Stomach (tissue), 4 donors: ENCODE results near the gene PLCB1.
"Not testable (repeated sequence)": the region's sequence is repeated elsewhere in the genome, so short reads cannot be mapped to it uniquely, and the experiment has no call there.

Experiments used
- CTCF ChIP-seq, 7 experiments: fragments of 450-650 bp in 4 of 7; fragments of 200-600 bp in 3 of 7; sonication (generic) in 3 of 7; IDR thresholded peaks; one replicate each; pipeline ENCODE4 v1.5.1; 2016 to 2019; ENCODE audit warnings: antibody characterized with exemption in 7 of 7, control low read depth in 2 of 7, mild to moderate bottlenecking in 1 of 7
- EP300 ChIP-seq: sonication (generic); formaldehyde crosslinking; IDR thresholded peaks from one replicate; pipeline ENCODE4 v1.6.1; 2017; ENCODE audit warnings: antibody characterized with exemption
- POLR2A ChIP-seq, 4 donors: fragments of 450-650 bp; IDR thresholded peaks; one replicate each; pipeline ENCODE4 v1.6.1; 2016; ENCODE audit warnings: antibody characterized with exemption in 4 of 4, control low read depth in 2 of 4, mild to moderate bottlenecking in 1 of 4, moderate library complexity in 1 of 4
- POLR2AphosphoS5 ChIP-seq, 3 donors: sonication (generic); formaldehyde crosslinking; IDR thresholded peaks; one replicate each; pipeline ENCODE4 v1.6.1; 2016; ENCODE audit warnings: antibody characterized with exemption in 3 of 3

DNA sequence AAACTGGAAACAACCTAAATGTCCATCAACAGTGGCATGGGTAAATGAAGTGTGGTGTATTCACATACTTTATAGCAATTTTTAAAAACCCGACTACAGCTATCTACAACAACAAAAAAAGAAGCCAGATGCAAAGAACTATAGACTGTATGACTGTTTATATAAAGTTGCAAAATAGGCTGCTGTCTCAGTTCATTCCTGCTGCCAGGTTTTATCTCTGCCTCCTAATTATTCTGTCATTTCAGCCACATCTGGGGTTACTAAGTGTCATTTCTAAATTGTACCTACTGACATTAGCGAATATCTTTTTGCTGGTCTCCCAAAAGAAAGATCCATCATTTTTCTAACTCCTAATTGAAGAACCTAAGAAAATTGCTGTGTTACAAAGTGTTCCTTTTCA is 719.9 kb downstream of the PLCB1 start:
- TF ChIP-seq CTCF (IDR thresholded peaks at IDR 0.05); POLR2A (IDR thresholded peaks at IDR 0.05); EP300; POLR2AphosphoS5 (IDR thresholded peaks at IDR 0.05): not testable (repeated sequence)
